ENCODE results near the gene DTNB. TPM values are rescaled to one million over a fixed set of nuclear protein-coding genes. Genes with fewer than 3 reads are reported as not detected.
"Not testable (repeated sequence)": the region's sequence is repeated elsewhere in the genome, so short reads cannot be mapped to it uniquely, and the experiment has no call there.

The DTNB gene
- polyA plus RNA-seq, 1 of the 3 experiments (the other 2 are of a cell fraction), result 15.3 TPM

GRCh38 chr2:25707927-25708590, 34.7 kb upstream of the DTNB start:
- Histone ChIP-seq H3K4me3 (ENCODE audit: low read depth in 2 of 2, low read length in 1 of 2) (no peak overlapping the region), H2AFZ (ENCODE audit: low read depth) (no peak overlapping the region), H3K9me3 (no peaks in the 10 kb centered on the region), H3K36me3 (replicated peaks in 1 of 2; ENCODE audit: control insufficient read depth in 1 of 2, insufficient read depth in 2 of 2, low read length in 1 of 2) (no peaks in the 10 kb centered on the region), H3K9ac (no peak overlapping the region), H3F3A (replicated peaks; ENCODE audit: insufficient read depth) (no peaks in the 10 kb centered on the region), H3K79me2 (ENCODE audit: insufficient read depth) (no peaks in the 10 kb centered on the region), H4K20me1 (ENCODE audit: insufficient read depth) (no peaks in the 10 kb centered on the region), H3K9me2 (no peaks in the 10 kb centered on the region), H3K27me3 (ENCODE audit: insufficient read depth) (no peaks in the 10 kb centered on the region), H3K27ac (ENCODE audit: low read depth in 2 of 2, low read length in 1 of 2) (no peak overlapping the region), H3K4me1 (ENCODE audit: control insufficient read depth in 1 of 2, insufficient read depth in 2 of 2, low read depth in 1 of 2, low read length in 1 of 2) (peaks cover 0 to 3% of the 10 kb centered on the region in 2 experiments; a peak in 1 of 4 replicates), H3K4me2 (no peak overlapping the region)
- no peak for TF ChIP-seq EZH2phosphoT487 (IDR thresholded peaks at IDR 0.05; ENCODE audit: borderline replicate concordance, low read depth)
- TF ChIP-seq TAF1 (IDR thresholded peaks at IDR 0.05; ENCODE audit: borderline replicate concordance, low read depth, low read length), result no peak
- WGBS (ENCODE audit: low lambda C conversion rate), result 65% methylated on average over 5 of the region's 5 CpGs
- no peak for DNase-seq
- ChIA-PET CTCF (interaction anchor here (15.3 kb wide), 1 partner anchor 9 kb away, joined by 172 read pairs; no protein-coding TSS in a partner anchor), POLR2A (no interaction called here)

- H3K4me2 ChIP-seq; H3K4me3 ChIP-seq (ENCODE audit: low read depth in 2 of 2, low read length in 1 of 2); H3K9ac ChIP-seq; H3F3A ChIP-seq (replicated peaks; ENCODE audit: insufficient read depth); H3K27ac ChIP-seq (ENCODE audit: low read depth in 2 of 2, low read length in 1 of 2); H2AFZ ChIP-seq (ENCODE audit: low read depth); H4K20me1 ChIP-seq (ENCODE audit: insufficient read depth); H3K9me3 ChIP-seq; H3K36me3 ChIP-seq (replicated peaks in 1 of 2; ENCODE audit: control insufficient read depth in 1 of 2, insufficient read depth in 2 of 2, low read length in 1 of 2); DNase-seq; H3K4me1 ChIP-seq (ENCODE audit: control insufficient read depth in 1 of 2, insufficient read depth in 2 of 2, low read depth in 1 of 2, low read length in 1 of 2); H3K79me2 ChIP-seq (ENCODE audit: insufficient read depth); POLR2A ChIA-PET; H3K9me2 ChIP-seq; H3K27me3 ChIP-seq (ENCODE audit: insufficient read depth): not testable (repeated sequence)
- CTCF ChIA-PET, result interaction anchor here (1.2 kb wide), 1 partner anchor 13 kb away, joined by 3 read pairs; no protein-coding TSS in a partner anchor
- 85% methylated on average over 28 of the region's 33 CpGs for WGBS (ENCODE audit: low lambda C conversion rate)
These were observed 32.2 kb upstream of the DTNB start for GRCh38 chr2:25705575-25705974.

- no peak for TF ChIP-seq TEAD4 (IDR thresholded peaks at IDR 0.05; ENCODE audit: borderline replicate concordance, insufficient read depth)
- TF ChIP-seq CTCF (IDR thresholded peaks at IDR 0.05), result no peak
- no peak for TF ChIP-seq FOXM1 (IDR thresholded peaks at IDR 0.05; ENCODE audit: low read depth)
- TF ChIP-seq EZH2phosphoT487 (IDR thresholded peaks at IDR 0.05; ENCODE audit: borderline replicate concordance, low read depth), result no peak
- TF ChIP-seq POLR2AphosphoS5 (IDR thresholded peaks at IDR 0.05; ENCODE audit: low read depth, low read length), result no peak
- TF ChIP-seq RAD21 (IDR thresholded peaks at IDR 0.05; ENCODE audit: low read length), result no peak
- no peaks in the 10 kb centered on the region for H3F3A ChIP-seq (replicated peaks; ENCODE audit: insufficient read depth)
- no peaks in the 10 kb centered on the region for H4K20me1 ChIP-seq (ENCODE audit: insufficient read depth)
- no peaks in the 10 kb centered on the region for H3K9me3 ChIP-seq
- H3K4me2 ChIP-seq, result no peak overlapping the region
- no peaks in the 10 kb centered on the region for H3K79me2 ChIP-seq (ENCODE audit: insufficient read depth)
- H3K27ac ChIP-seq (ENCODE audit: low read depth in 2 of 2, low read length in 1 of 2), result no peak overlapping the region
- H3K9ac ChIP-seq, result no peak overlapping the region
- WGBS (ENCODE audit: low lambda C conversion rate), result 85% methylated on average over 9 of the region's 9 CpGs
- no peak overlapping the region for H3K4me3 ChIP-seq (ENCODE audit: low read depth in 2 of 2, low read length in 1 of 2)
- CTCF ChIA-PET, result interaction anchor here (0.6 to 7.7 kb wide), 11 partner anchors 13 to 277 kb away, joined by 3 to 172 read pairs (median 18); partner anchors contain the start of gene DTNB
- DNase-seq, result no peak
- H3K9me2 ChIP-seq, result no peaks in the 10 kb centered on the region
- POLR2A ChIA-PET, result no interaction called here
- no peaks in the 10 kb centered on the region for H3K27me3 ChIP-seq (ENCODE audit: insufficient read depth)
- H3K4me1 ChIP-seq (ENCODE audit: control insufficient read depth in 1 of 2, insufficient read depth in 2 of 2, low read depth in 1 of 2, low read length in 1 of 2), result peaks cover 3 to 6% of the 10 kb centered on the region in 2 experiments; a peak in 2 of 4 replicates
- no peak overlapping the region for H2AFZ ChIP-seq (ENCODE audit: low read depth)
- no peaks in the 10 kb centered on the region for H3K36me3 ChIP-seq (replicated peaks in 1 of 2; ENCODE audit: control insufficient read depth in 1 of 2, insufficient read depth in 2 of 2, low read length in 1 of 2)
These were observed 28.4 kb upstream of the DTNB start for GRCh38 chr2:25701801-25702200.

All from SK-N-SH (cell line).